ENCODE data around the gene AASDHPPT. TPM values are rescaled to one million over a fixed set of nuclear protein-coding genes. Genes with fewer than 3 reads are reported as not detected.
"Not testable (repeated sequence)": the region's sequence is repeated elsewhere in the genome, so short reads cannot be mapped to it uniquely, and the experiment has no call there.

The AASDHPPT gene
- polyA plus RNA-seq, 4 donors = 9.8 to 30.7 (median 11.5) TPM

GRCh38 chr11:106049727-106050476 is 27.6 kb upstream of the AASDHPPT start:
- no peak for DNase-seq
- no peaks in the 10 kb centered on the region for H3K4me1 ChIP-seq (ENCODE audit: control insufficient read depth in 3 of 3, insufficient read depth in 2 of 3, low read depth in 1 of 3, low read length in 2 of 3)
- H3K27ac ChIP-seq (ENCODE audit: low read depth in 1 of 3, low read length in 2 of 3) = no peak overlapping the region
- H3K4me3 ChIP-seq (ENCODE audit: low read depth in 1 of 3, low read length in 3 of 3) = no peak overlapping the region
- no peaks in the 10 kb centered on the region for H3K27me3 ChIP-seq (ENCODE audit: control insufficient read depth in 3 of 3, insufficient read depth in 3 of 3, low read length in 3 of 3)
- H3K9me3 ChIP-seq (ENCODE audit: control insufficient read depth in 2 of 2, insufficient read depth in 1 of 2, low read depth in 1 of 2, low read length in 1 of 2) = no peaks in the 10 kb centered on the region
- 80 to 83% (median 81%) methylated on average over 5 of the region's 5 CpGs for WGBS, 3 donors
- H3K36me3 ChIP-seq (ENCODE audit: control insufficient read depth in 3 of 3, insufficient read depth in 2 of 3, low read depth in 1 of 3, low read length in 3 of 3) = no peaks in the 10 kb centered on the region
- FAIRE-seq = no peak

GRCh38 chr11:106051103-106051502 is 26.4 kb upstream of the AASDHPPT start:
- Histone ChIP-seq H3K27me3 (ENCODE audit: control insufficient read depth in 3 of 3, insufficient read depth in 3 of 3, low read length in 3 of 3) (no peaks in the 10 kb centered on the region), H3K4me1 (ENCODE audit: control insufficient read depth in 3 of 3, insufficient read depth in 2 of 3, low read depth in 1 of 3, low read length in 2 of 3) (no peaks in the 10 kb centered on the region), H3K27ac (ENCODE audit: low read depth in 1 of 3, low read length in 2 of 3) (no peak overlapping the region), H3K9me3 (ENCODE audit: control insufficient read depth in 2 of 2, insufficient read depth in 1 of 2, low read depth in 1 of 2, low read length in 1 of 2) (no peaks in the 10 kb centered on the region), H3K36me3 (ENCODE audit: control insufficient read depth in 3 of 3, insufficient read depth in 2 of 3, low read depth in 1 of 3, low read length in 3 of 3) (no peaks in the 10 kb centered on the region), H3K4me3 (ENCODE audit: low read depth in 1 of 3, low read length in 3 of 3) (no peak overlapping the region)
- peak in 1 of 2 donors; percentile 24 for DNase-seq
- 35 to 71% (median 54%) methylated on average over 2 of the region's 2 CpGs for WGBS, 3 donors
- no peak for FAIRE-seq

- not testable (repeated sequence) for FAIRE-seq; H3K27me3 ChIP-seq (ENCODE audit: control insufficient read depth in 3 of 3, insufficient read depth in 3 of 3, low read length in 3 of 3); H3K9me3 ChIP-seq (ENCODE audit: control insufficient read depth in 2 of 2, insufficient read depth in 1 of 2, low read depth in 1 of 2, low read length in 1 of 2); DNase-seq; H3K27ac ChIP-seq (ENCODE audit: low read depth in 1 of 3, low read length in 2 of 3); H3K4me3 ChIP-seq (ENCODE audit: low read depth in 1 of 3, low read length in 3 of 3); H3K4me1 ChIP-seq (ENCODE audit: control insufficient read depth in 3 of 3, insufficient read depth in 2 of 3, low read depth in 1 of 3, low read length in 2 of 3); H3K36me3 ChIP-seq (ENCODE audit: control insufficient read depth in 3 of 3, insufficient read depth in 2 of 3, low read depth in 1 of 3, low read length in 3 of 3)
- WGBS, 3 donors = 93 to 100% (median 97%) methylated on average over 14 of the region's 14 CpGs
Observed at GRCh38 chr11:106058377-106058776, 19.1 kb upstream of the AASDHPPT start.

- Histone ChIP-seq H3K27me3 (ENCODE audit: control insufficient read depth in 3 of 3, insufficient read depth in 3 of 3, low read length in 3 of 3) (no peaks in the 10 kb centered on the region), H3K4me1 (ENCODE audit: control insufficient read depth in 3 of 3, insufficient read depth in 2 of 3, low read depth in 1 of 3, low read length in 2 of 3) (no peaks in the 10 kb centered on the region), H3K9me3 (ENCODE audit: control insufficient read depth in 2 of 2, insufficient read depth in 1 of 2, low read depth in 1 of 2, low read length in 1 of 2) (no peaks in the 10 kb centered on the region), H3K4me3 (ENCODE audit: low read depth in 1 of 3, low read length in 3 of 3) (no peak overlapping the region), H3K27ac (ENCODE audit: low read depth in 1 of 3, low read length in 2 of 3) (no peak overlapping the region), H3K36me3 (ENCODE audit: control insufficient read depth in 3 of 3, insufficient read depth in 2 of 3, low read depth in 1 of 3, low read length in 3 of 3) (peaks cover 0 to 4% (median 0%) of the 10 kb centered on the region in 3 donors)
- no peak for DNase-seq
- 93 to 100% (median 95%) methylated on average over 1 of the region's 1 CpG for WGBS, 3 donors
- FAIRE-seq = no peak
Observed at GRCh38 chr11:106059617-106060016, 17.8 kb upstream of the AASDHPPT start.

GRCh38 chr11:106061249-106061784 is 16.1 kb upstream of the AASDHPPT start:
- no peak overlapping the region for H3K27ac ChIP-seq (ENCODE audit: low read depth in 1 of 3, low read length in 2 of 3)
- H3K9me3 ChIP-seq (ENCODE audit: control insufficient read depth in 2 of 2, insufficient read depth in 1 of 2, low read depth in 1 of 2, low read length in 1 of 2) = no peaks in the 10 kb centered on the region
- no peaks in the 10 kb centered on the region for H3K4me1 ChIP-seq (ENCODE audit: control insufficient read depth in 3 of 3, insufficient read depth in 2 of 3, low read depth in 1 of 3, low read length in 2 of 3)
- DNase-seq (no peak), FAIRE-seq (no peak)
- no peaks in the 10 kb centered on the region for H3K27me3 ChIP-seq (ENCODE audit: control insufficient read depth in 3 of 3, insufficient read depth in 3 of 3, low read length in 3 of 3)
- no peak overlapping the region for H3K4me3 ChIP-seq (ENCODE audit: low read depth in 1 of 3, low read length in 3 of 3)
- peaks cover 0 to 4% (median 0%) of the 10 kb centered on the region in 3 donors for H3K36me3 ChIP-seq (ENCODE audit: control insufficient read depth in 3 of 3, insufficient read depth in 2 of 3, low read depth in 1 of 3, low read length in 3 of 3)

- FAIRE-seq (no peak), DNase-seq (no peak)
- 94 to 100% (median 95%) methylated on average over 1 of the region's 1 CpG for WGBS, 3 donors
- Histone ChIP-seq H3K27ac (ENCODE audit: low read depth in 1 of 3, low read length in 2 of 3) (no peak overlapping the region), H3K36me3 (ENCODE audit: control insufficient read depth in 3 of 3, insufficient read depth in 2 of 3, low read depth in 1 of 3, low read length in 3 of 3) (peaks cover 0 to 4% (median 0%) of the 10 kb centered on the region in 3 donors), H3K27me3 (ENCODE audit: control insufficient read depth in 3 of 3, insufficient read depth in 3 of 3, low read length in 3 of 3) (no peaks in the 10 kb centered on the region), H3K9me3 (ENCODE audit: control insufficient read depth in 2 of 2, insufficient read depth in 1 of 2, low read depth in 1 of 2, low read length in 1 of 2) (no peaks in the 10 kb centered on the region), H3K4me3 (ENCODE audit: low read depth in 1 of 3, low read length in 3 of 3) (no peak overlapping the region), H3K4me1 (ENCODE audit: control insufficient read depth in 3 of 3, insufficient read depth in 2 of 3, low read depth in 1 of 3, low read length in 2 of 3) (no peaks in the 10 kb centered on the region)
Observed at GRCh38 chr11:106061954-106062949, 15.2 kb upstream of the AASDHPPT start.

- Histone ChIP-seq H3K9me3 (ENCODE audit: control insufficient read depth in 2 of 2, insufficient read depth in 1 of 2, low read depth in 1 of 2, low read length in 1 of 2) (no peaks in the 10 kb centered on the region), H3K36me3 (ENCODE audit: control insufficient read depth in 3 of 3, insufficient read depth in 2 of 3, low read depth in 1 of 3, low read length in 3 of 3) (peaks cover 0 to 4% (median 0%) of the 10 kb centered on the region in 3 donors), H3K27me3 (ENCODE audit: control insufficient read depth in 3 of 3, insufficient read depth in 3 of 3, low read length in 3 of 3) (no peaks in the 10 kb centered on the region), H3K27ac (ENCODE audit: low read depth in 1 of 3, low read length in 2 of 3) (no peak overlapping the region), H3K4me1 (ENCODE audit: control insufficient read depth in 3 of 3, insufficient read depth in 2 of 3, low read depth in 1 of 3, low read length in 2 of 3) (no peaks in the 10 kb centered on the region), H3K4me3 (ENCODE audit: low read depth in 1 of 3, low read length in 3 of 3) (no peak overlapping the region)
- DNase-seq (no peak), FAIRE-seq (no peak)
Observed at GRCh38 chr11:106063009-106063408, 14.5 kb upstream of the AASDHPPT start.

- WGBS, 3 donors = 92 to 95% (median 93%) methylated on average over 3 of the region's 3 CpGs
- H3K27ac ChIP-seq (ENCODE audit: low read depth in 1 of 3, low read length in 2 of 3) = no peak overlapping the region
- H3K36me3 ChIP-seq (ENCODE audit: control insufficient read depth in 3 of 3, insufficient read depth in 2 of 3, low read depth in 1 of 3, low read length in 3 of 3) = no peaks in the 10 kb centered on the region
- no peak overlapping the region for H3K4me3 ChIP-seq (ENCODE audit: low read depth in 1 of 3, low read length in 3 of 3)
- peaks cover 0 to 3% (median 0%) of the 10 kb centered on the region in 3 donors for H3K4me1 ChIP-seq (ENCODE audit: control insufficient read depth in 3 of 3, insufficient read depth in 2 of 3, low read depth in 1 of 3, low read length in 2 of 3)
- FAIRE-seq (no peak), DNase-seq (no peak)
- no peaks in the 10 kb centered on the region for H3K9me3 ChIP-seq (ENCODE audit: control insufficient read depth in 2 of 2, insufficient read depth in 1 of 2, low read depth in 1 of 2, low read length in 1 of 2)
- no peaks in the 10 kb centered on the region for H3K27me3 ChIP-seq (ENCODE audit: control insufficient read depth in 3 of 3, insufficient read depth in 3 of 3, low read length in 3 of 3)
Observed at GRCh38 chr11:106070606-106071005, 6.9 kb upstream of the AASDHPPT start.
